Activated naive CD4-positive, alpha-beta T cell treated with anti-CD3 and anti-CD28 coated beads, Interleukin-2, amount 10 ng/mL, durations not matched to agents 7 days and 5 days (primary cell): ENCODE measurements around the gene ZC3H7A.

Experiments
- CTCF ChIA-PET: fragments of 350-600 bp; sonication (Branson Sonifier 250); formaldehyde crosslinking; loops from one replicate; lab custom pipeline; 2021; ENCODE audit warnings: antibody characterized with exemption; lab: Charles Lee
- DNase-seq: peaks from one replicate; pipeline ENCODE4 v3.0.0-alpha.2; 2020
- H3K27ac Mint-ChIP-seq: one replicate; pipeline ENCODE4 v1.8.0; 2021; ENCODE audit warnings: mild to moderate bottlenecking, moderate library complexity, mixed read lengths
- H3K27me3 Mint-ChIP-seq: one replicate; pipeline ENCODE4 v1.8.0; 2021; ENCODE audit warnings: mild to moderate bottlenecking, mixed read lengths
- H3K36me3 Mint-ChIP-seq: one replicate; pipeline ENCODE4 v1.8.0; 2021; ENCODE audit warnings: mixed read lengths
- H3K4me1 Mint-ChIP-seq: one replicate; pipeline ENCODE4 v1.8.0; 2021; ENCODE audit warnings: mixed read lengths
- H3K4me3 Mint-ChIP-seq: one replicate; pipeline ENCODE4 v1.8.0; 2021; ENCODE audit warnings: mild to moderate bottlenecking, moderate library complexity, mixed read lengths
- H3K9me3 Mint-ChIP-seq: one replicate; pipeline ENCODE4 v1.8.0; 2021; ENCODE audit warnings: mixed read lengths

The ZC3H7A gene

GRCh38 chr16:11727796-11728543 is 69.1 kb downstream of the ZC3H7A start:
- Mint-ChIP-seq H3K27ac (no peak overlapping the region), H3K4me1 (peaks cover 21% of the 10 kb centered on the region), H3K36me3 (peaks cover 63% of the 10 kb centered on the region), H3K9me3 (no peaks in the 10 kb centered on the region), H3K4me3 (no peak overlapping the region), H3K27me3 (no peaks in the 10 kb centered on the region)
- DNase-seq = no peak
- CTCF ChIA-PET = no interaction called here

DNA sequence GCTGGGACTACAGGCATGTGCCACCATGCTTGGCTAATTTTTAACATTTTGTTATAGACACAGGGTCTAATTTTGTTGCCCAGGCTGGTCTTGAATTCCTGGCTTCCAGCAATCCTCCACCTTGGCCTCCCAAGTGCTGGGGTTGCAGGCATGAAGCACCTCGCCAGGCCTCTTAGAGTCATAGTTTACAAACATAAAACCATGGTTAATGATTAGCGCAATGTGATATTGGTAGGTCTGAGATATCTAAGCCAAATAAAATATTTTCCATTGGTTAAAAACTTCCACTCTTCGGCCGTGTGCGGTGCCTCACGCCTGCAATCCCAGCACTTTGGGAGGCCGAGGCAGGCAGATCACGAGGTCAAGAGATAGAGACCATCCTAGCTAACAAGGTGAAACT is 71.0 kb downstream of the ZC3H7A start:
- H3K27ac Mint-ChIP-seq = no peak overlapping the region
- peaks cover 21% of the 10 kb centered on the region for H3K4me1 Mint-ChIP-seq
- no peaks in the 10 kb centered on the region for H3K9me3 Mint-ChIP-seq
- H3K4me3 Mint-ChIP-seq = no peak overlapping the region
- H3K36me3 Mint-ChIP-seq = peaks cover 62% of the 10 kb centered on the region
- DNase-seq = no peak
- no peaks in the 10 kb centered on the region for H3K27me3 Mint-ChIP-seq
- CTCF ChIA-PET = interaction anchor here (2.5 kb wide), 1 partner anchor 11 kb away, joined by 9 read pairs; no protein-coding TSS in a partner anchor

GRCh38 chr16:11725457-11725856 is 71.6 kb downstream of the ZC3H7A start:
- CTCF ChIA-PET = interaction anchor here (2.5 kb wide), 1 partner anchor 10 kb away, joined by 9 read pairs; no protein-coding TSS in a partner anchor
- Mint-ChIP-seq H3K9me3 (no peaks in the 10 kb centered on the region), H3K27ac (no peak overlapping the region), H3K4me3 (no peak overlapping the region), H3K36me3 (peaks cover 63% of the 10 kb centered on the region), H3K27me3 (no peaks in the 10 kb centered on the region), H3K4me1 (peaks cover 20% of the 10 kb centered on the region)
- no peak for DNase-seq

DNA sequence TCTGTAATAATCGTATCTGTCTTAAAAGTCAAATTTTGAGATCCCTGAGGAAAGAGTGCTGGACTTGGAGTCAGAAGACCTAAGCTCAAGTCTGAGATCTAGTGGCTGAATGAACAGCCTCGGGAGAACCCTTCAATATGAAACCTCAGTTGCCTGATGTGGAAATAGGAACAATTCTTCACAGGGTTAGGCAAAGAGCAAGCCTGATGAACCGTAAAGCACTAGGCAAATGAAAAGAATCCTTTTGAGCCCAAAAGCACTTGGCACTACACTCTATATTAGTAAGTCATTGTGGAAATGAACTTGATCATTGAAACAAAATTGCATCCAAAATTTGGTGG is 74.6 kb downstream of the ZC3H7A start:
- Mint-ChIP-seq H3K4me1 (no peaks in the 10 kb centered on the region), H3K4me3 (no peak overlapping the region), H3K27me3 (no peaks in the 10 kb centered on the region), H3K9me3 (no peaks in the 10 kb centered on the region), H3K27ac (no peak overlapping the region), H3K36me3 (peaks cover 43% of the 10 kb centered on the region)
- no peak for DNase-seq
- CTCF ChIA-PET = interaction anchor here (0.9 to 1.4 kb wide), 3 partner anchors 9 to 758 kb away, joined by 3 to 4 read pairs (median 3); no protein-coding TSS in a partner anchor

GRCh38 chr16:11721781-11722467 is 75.1 kb downstream of the ZC3H7A start:
- CTCF ChIA-PET = interaction anchor here (0.9 to 1.4 kb wide), 3 partner anchors 8 to 758 kb away, joined by 3 to 4 read pairs (median 3); no protein-coding TSS in a partner anchor
- Mint-ChIP-seq H3K36me3 (peaks cover 41% of the 10 kb centered on the region), H3K27ac (no peak overlapping the region), H3K9me3 (no peaks in the 10 kb centered on the region), H3K4me3 (no peak overlapping the region), H3K4me1 (no peaks in the 10 kb centered on the region), H3K27me3 (no peaks in the 10 kb centered on the region)
- DNase-seq = no peak

DNA sequence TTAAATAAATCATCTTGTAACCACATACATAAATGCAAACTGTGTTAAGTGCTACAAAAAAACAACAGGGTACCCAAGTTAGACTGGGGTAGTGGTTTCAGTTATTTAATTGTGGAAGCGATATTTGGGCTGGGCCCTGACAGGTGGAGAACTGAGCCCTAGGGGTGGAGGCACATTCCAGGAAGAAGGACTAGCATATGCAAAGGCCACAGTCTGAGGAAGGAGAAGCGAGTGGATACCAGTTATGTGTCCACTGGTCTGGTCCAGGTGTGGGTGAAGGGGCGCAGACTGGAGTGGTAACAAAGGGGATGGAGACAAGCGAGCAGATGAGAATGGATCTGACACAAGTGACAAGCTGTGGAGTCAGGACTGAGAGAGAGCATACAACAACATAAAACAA is 77.3 kb downstream of the ZC3H7A start:
- H3K9me3 Mint-ChIP-seq = no peaks in the 10 kb centered on the region
- no peak for DNase-seq
- H3K4me3 Mint-ChIP-seq = no peak overlapping the region
- H3K36me3 Mint-ChIP-seq = peaks cover 42% of the 10 kb centered on the region
- no peak overlapping the region for H3K27ac Mint-ChIP-seq
- CTCF ChIA-PET = no interaction called here
- no peaks in the 10 kb centered on the region for H3K27me3 Mint-ChIP-seq
- H3K4me1 Mint-ChIP-seq = peaks cover 2% of the 10 kb centered on the region

DNA sequence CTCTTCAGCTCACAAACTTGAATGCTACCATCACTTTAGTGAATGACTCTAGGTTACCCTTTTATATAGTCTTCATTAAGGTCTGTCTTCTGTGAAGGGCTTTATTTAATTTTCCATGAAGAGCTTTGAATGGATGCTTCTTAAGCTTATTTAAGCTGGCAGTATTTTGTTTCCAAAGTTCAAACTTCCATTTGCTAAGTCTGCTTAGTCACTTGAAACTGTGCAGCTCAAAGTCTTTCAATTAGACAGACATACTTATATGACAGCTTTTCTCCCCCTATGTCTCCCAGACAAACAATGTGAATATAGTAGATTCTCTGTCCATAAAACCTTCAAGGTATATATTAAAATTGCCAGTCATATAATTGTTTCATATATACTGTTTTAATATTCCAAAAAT is 77.9 kb downstream of the ZC3H7A start:
- no peak overlapping the region for H3K4me3 Mint-ChIP-seq
- CTCF ChIA-PET = interaction anchor here (0.7 to 1.4 kb wide), 3 partner anchors 12 to 349 kb away, joined by 3 to 7 read pairs (median 3); no protein-coding TSS in a partner anchor
- DNase-seq = no peak
- H3K27me3 Mint-ChIP-seq = no peaks in the 10 kb centered on the region
- no peak overlapping the region for H3K27ac Mint-ChIP-seq
- H3K9me3 Mint-ChIP-seq = no peaks in the 10 kb centered on the region
- peaks cover 5% of the 10 kb centered on the region for H3K4me1 Mint-ChIP-seq
- peaks cover 41% of the 10 kb centered on the region for H3K36me3 Mint-ChIP-seq

GRCh38 chr16:11717811-11718210 is 79.2 kb downstream of the ZC3H7A start:
- CTCF ChIA-PET = interaction anchor here (1.4 kb wide), 1 partner anchor 186 kb away, joined by 7 read pairs; no protein-coding TSS in a partner anchor

DNA sequence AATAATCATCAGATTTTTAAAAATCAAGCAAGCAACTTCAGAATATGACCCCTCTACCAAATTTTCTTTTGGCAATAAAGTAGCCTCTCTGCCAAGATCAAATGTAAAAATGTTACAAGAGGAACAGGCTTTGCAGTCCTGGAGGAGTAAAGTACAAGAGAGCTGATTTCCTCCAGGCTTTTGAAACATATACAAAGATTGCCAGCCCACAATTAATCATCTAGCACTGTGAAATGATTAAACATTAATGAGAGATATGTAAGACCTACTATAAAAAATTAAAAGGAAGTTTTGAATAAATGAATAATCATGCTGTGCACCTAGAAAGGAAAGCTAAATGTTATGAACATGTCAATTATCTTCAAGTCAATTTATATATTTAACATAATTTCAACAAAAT is 80.7 kb downstream of the ZC3H7A start:
- CTCF ChIA-PET = interaction anchor here (0.8 to 2.8 kb wide), 5 partner anchors 9 to 310 kb away, joined by 3 to 26 read pairs (median 4); no protein-coding TSS in a partner anchor
- Mint-ChIP-seq H3K36me3 (peaks cover 30% of the 10 kb centered on the region), H3K4me1 (peaks cover 5% of the 10 kb centered on the region), H3K27me3 (no peaks in the 10 kb centered on the region), H3K27ac (no peak overlapping the region), H3K4me3 (no peak overlapping the region), H3K9me3 (no peaks in the 10 kb centered on the region)
- no peak for DNase-seq

More at GRCh38 chr16:11717811-11718210, 79.2 kb downstream of the ZC3H7A start:
- H3K4me3 Mint-ChIP-seq = no peak overlapping the region
- peaks cover 5% of the 10 kb centered on the region for H3K4me1 Mint-ChIP-seq
- no peaks in the 10 kb centered on the region for H3K27me3 Mint-ChIP-seq
- no peak for DNase-seq
- peaks cover 34% of the 10 kb centered on the region for H3K36me3 Mint-ChIP-seq
- no peaks in the 10 kb centered on the region for H3K9me3 Mint-ChIP-seq
- H3K27ac Mint-ChIP-seq = no peak overlapping the region

DNA sequence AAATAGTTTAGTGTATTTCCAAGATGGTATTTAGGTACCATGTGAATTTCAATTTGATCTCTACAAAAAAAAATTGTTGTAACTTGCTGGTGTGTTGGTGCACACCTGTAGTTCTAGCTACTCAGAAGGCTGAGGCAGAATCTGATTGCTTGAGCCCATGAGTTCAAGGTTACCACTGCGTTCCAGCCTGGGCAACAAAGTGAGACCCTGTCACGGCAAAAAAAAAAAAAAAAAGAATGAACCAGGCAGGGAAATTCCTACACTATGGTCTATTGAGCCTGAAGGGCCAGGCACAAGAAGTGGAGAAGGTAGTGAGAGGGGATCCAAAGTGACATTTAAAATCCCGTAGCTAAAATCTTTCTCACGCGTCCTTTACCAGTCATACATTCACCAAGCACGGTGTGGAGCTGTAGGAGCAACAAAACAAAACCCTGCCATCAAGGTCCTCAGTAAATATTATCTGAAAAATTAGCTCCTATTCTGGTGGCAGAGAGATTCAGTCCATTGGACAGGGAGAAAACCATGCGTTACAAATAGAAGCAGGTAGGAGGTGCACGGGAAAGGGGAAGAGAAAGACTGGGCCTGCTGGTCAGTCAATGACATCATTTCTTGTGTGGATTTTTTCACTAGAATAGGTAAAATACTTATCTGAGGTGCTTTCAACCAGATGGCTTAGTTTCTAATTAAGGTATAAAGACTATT is 81.7 kb downstream of the ZC3H7A start:
- no peak overlapping the region for H3K27ac Mint-ChIP-seq
- H3K4me1 Mint-ChIP-seq = peaks cover 5% of the 10 kb centered on the region
- H3K9me3 Mint-ChIP-seq = no peaks in the 10 kb centered on the region
- no peak for DNase-seq
- H3K36me3 Mint-ChIP-seq = peaks cover 29% of the 10 kb centered on the region
- no peaks in the 10 kb centered on the region for H3K27me3 Mint-ChIP-seq
- CTCF ChIA-PET = interaction anchor here (0.6 to 2.8 kb wide), 17 partner anchors 10 to 752 kb away, joined by 3 to 26 read pairs (median 4); no protein-coding TSS in a partner anchor
- H3K4me3 Mint-ChIP-seq = no peak overlapping the region

DNA sequence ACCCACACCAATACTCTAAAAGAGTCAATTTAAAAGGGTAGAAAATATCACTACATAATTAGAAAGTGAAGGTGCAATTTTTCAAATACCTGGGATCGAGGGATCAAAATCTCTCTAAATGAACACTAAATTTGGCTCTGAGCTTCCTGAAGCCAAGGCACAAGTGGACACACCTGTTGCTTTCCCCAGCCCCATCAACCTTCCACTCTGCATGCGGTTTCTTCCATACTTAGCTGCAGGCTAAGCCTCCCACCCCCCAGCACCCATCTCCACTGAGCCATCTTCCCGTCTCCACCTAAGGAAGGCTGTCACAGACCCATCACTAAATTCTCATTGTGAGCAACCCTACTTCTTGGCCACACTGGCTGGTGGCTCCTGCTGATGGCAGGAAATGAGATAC is 84.9 kb downstream of the ZC3H7A start:
- no peak overlapping the region for H3K4me3 Mint-ChIP-seq
- H3K4me1 Mint-ChIP-seq = peaks cover 5% of the 10 kb centered on the region
- DNase-seq = no peak
- no peaks in the 10 kb centered on the region for H3K27me3 Mint-ChIP-seq
- H3K36me3 Mint-ChIP-seq = peaks cover 38% of the 10 kb centered on the region
- H3K9me3 Mint-ChIP-seq = no peaks in the 10 kb centered on the region
- H3K27ac Mint-ChIP-seq = no peak overlapping the region
- CTCF ChIA-PET = interaction anchor here (1.2 to 1.9 kb wide), 3 partner anchors 180 to 316 kb away, joined by 3 to 6 read pairs (median 5); no protein-coding TSS in a partner anchor

DNA sequence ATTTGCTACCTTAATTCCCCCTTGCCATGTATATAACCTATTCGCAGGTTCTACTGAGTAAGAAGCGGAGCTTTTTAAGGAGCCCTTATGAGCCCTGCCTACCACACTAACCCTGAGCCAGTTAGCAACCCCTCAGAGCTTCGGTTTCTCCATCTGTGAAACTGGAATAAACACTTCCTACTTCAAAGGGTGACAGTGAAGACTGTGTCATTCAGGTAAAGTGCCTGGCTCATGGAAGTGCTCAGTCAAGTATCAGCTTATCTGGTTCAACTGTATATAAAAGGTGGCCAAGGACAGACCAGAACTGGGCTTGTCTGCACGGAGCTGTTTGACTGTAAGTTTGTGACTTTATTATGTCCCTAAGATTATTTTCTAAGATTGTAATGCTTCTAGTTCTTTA is 85.4 kb downstream of the ZC3H7A start:
- CTCF ChIA-PET = interaction anchor here (1.2 to 1.9 kb wide), 3 partner anchors 179 to 316 kb away, joined by 3 to 6 read pairs (median 5); no protein-coding TSS in a partner anchor
- Mint-ChIP-seq H3K4me3 (no peak overlapping the region), H3K27ac (no peak overlapping the region), H3K4me1 (peaks cover 4% of the 10 kb centered on the region), H3K9me3 (no peaks in the 10 kb centered on the region), H3K27me3 (no peaks in the 10 kb centered on the region), H3K36me3 (peaks cover 36% of the 10 kb centered on the region)
- no peak for DNase-seq

GRCh38 chr16:11708421-11708820 is 88.6 kb downstream of the ZC3H7A start:
- no peak for DNase-seq
- H3K36me3 Mint-ChIP-seq = peaks cover 35% of the 10 kb centered on the region
- no peaks in the 10 kb centered on the region for H3K9me3 Mint-ChIP-seq
- no peak overlapping the region for H3K27ac Mint-ChIP-seq
- CTCF ChIA-PET = interaction anchor here (1.0 kb wide), 1 partner anchor 177 kb away, joined by 4 read pairs; no protein-coding TSS in a partner anchor
- no peak overlapping the region for H3K4me3 Mint-ChIP-seq
- no peaks in the 10 kb centered on the region for H3K27me3 Mint-ChIP-seq
- H3K4me1 Mint-ChIP-seq = no peaks in the 10 kb centered on the region
